Ishikawa (cell line): ENCODE measurements around the gene GSTP1.

ENCODE experiments used
- CREB1 ChIP-seq: IDR thresholded peaks from 2 replicates; pipeline ENCODE4 v1.6.1; 2012; ENCODE audit warnings: low read depth
- TAF1 ChIP-seq: IDR thresholded peaks from 2 replicates; pipeline ENCODE4 v1.6.1; 2012; ENCODE audit warnings: low read depth, mild to moderate bottlenecking

DNA sequence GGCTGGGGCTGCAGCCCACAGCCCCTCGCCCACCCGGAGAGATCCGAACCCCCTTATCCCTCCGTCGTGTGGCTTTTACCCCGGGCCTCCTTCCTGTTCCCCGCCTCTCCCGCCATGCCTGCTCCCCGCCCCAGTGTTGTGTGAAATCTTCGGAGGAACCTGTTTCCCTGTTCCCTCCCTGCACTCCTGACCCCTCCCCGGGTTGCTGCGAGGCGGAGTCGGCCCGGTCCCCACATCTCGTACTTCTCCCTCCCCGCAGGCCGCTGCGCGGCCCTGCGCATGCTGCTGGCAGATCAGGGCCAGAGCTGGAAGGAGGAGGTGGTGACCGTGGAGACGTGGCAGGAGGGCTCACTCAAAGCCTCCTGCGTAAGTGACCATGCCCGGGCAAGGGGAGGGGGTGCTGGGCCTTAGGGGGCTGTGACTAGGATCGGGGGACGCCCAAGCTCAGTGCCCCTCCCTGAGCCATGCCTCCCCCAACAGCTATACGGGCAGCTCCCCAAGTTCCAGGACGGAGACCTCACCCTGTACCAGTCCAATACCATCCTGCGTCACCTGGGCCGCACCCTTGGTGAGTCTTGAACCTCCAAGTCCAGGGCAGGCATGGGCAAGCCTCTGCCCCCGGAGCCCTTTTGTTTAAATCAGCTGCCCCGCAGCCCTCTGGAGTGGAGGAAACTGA lies 731 bp downstream of the GSTP1 start:
- no peak for TF ChIP-seq CREB1
- TF ChIP-seq TAF1 = no peak
